IPS DF 6.9 (cell line): ENCODE data around the gene APOBEC3H.

Experiments used
- DNase-seq: peaks from one replicate; pipeline ENCODE4 v3.0.0-alpha.2; 2013; ENCODE audit warnings: low read depth, low spot score
- H3K27ac ChIP-seq: one replicate; pipeline ENCODE4 v1.5.1; 2013; ENCODE audit warnings: low read length, control low read depth
- H3K27me3 ChIP-seq: 2 replicates; pipeline ENCODE4 v1.6.1; 2013; ENCODE audit warnings: mild to moderate bottlenecking, low read length; ENCODE audit not compliant: control insufficient read depth, insufficient read depth
- H3K36me3 ChIP-seq: 2 replicates; pipeline ENCODE4 v1.6.1; 2013; ENCODE audit warnings: low read length; ENCODE audit not compliant: control insufficient read depth, insufficient read depth
- H3K4me1 ChIP-seq: 2 replicates; pipeline ENCODE4 v1.6.1; 2013; ENCODE audit warnings: low read length; ENCODE audit not compliant: control insufficient read depth, insufficient read depth
- H3K4me3 ChIP-seq: 2 replicates; pipeline ENCODE4 v1.5.1; 2013; ENCODE audit warnings: mild to moderate bottlenecking, low read length
- H3K9me3 ChIP-seq: 2 replicates; pipeline ENCODE4 v1.6.1; 2013; ENCODE audit warnings: low read length, inconsistent platforms; ENCODE audit not compliant: control insufficient read depth, insufficient read depth
- WGBS: extraction: QIAGEN DNeasy Blood & Tissue Kit; methylation state at CpG from one replicate; pipeline ENCODE4 v1.1.7; 2013; ENCODE audit warnings: mixed read lengths, missing lambda C conversion rate; ENCODE audit not compliant: insufficient read length, insufficient coverage; 5-methylcytosine and 5-hydroxymethylcytosine counted together

Gene APOBEC3H

DNA sequence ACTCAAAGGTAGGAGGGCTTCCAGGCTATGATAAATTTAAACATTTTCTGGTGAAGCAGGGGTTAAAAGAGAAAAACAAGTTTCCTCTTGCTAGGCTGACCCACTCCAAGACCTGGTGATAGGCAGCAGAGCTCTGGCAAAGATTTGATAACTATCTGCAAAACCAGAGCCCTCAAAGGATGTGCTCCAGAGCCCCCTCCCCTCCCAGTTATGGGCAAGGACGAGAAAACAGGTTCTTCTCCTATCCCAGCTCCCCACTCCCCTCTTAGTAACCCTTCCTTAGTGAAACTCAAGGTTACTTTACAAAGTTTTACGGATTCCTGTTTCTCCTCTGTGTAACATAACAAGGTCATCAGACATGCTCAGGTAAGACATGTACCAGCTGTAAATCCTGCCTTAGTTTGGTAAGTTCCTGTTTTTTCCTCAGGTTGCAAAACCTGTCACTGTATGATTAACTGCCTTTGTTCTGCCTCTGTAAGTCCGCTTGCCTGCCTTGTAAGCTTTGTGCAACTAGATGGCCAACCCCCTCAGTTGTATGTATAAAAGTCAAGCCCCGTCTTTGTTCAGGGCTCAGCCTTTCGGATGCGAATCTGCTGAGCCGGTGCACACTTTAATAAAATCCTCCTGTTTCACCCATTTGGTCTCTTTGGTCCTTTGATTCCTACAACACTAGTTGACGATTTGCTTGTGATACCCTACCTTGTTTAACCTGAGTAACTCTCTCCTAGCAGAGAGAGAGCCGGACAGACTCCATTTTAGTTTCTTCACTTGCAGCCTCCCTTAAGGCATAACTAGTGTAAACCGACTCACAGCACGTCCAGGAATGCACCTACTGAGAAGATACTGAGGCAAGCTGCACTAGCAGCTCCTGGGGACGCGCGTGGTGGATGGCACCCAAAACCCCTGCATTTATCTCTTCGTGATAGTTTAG lies 13.9 kb downstream of the APOBEC3H start:
- no peaks in the 10 kb centered on the region for H3K9me3 ChIP-seq
- no peak for DNase-seq
- H3K4me3 ChIP-seq = no peak overlapping the region
- H3K27ac ChIP-seq = no peak overlapping the region
- no CpG with 5 or more reads among the region's 15 CpGs for WGBS
- H3K27me3 ChIP-seq = no peaks in the 10 kb centered on the region
- H3K4me1 ChIP-seq = peaks cover 3% of the 10 kb centered on the region; the same call in 1 of the 2 replicates
- H3K36me3 ChIP-seq = no peaks in the 10 kb centered on the region

DNA sequence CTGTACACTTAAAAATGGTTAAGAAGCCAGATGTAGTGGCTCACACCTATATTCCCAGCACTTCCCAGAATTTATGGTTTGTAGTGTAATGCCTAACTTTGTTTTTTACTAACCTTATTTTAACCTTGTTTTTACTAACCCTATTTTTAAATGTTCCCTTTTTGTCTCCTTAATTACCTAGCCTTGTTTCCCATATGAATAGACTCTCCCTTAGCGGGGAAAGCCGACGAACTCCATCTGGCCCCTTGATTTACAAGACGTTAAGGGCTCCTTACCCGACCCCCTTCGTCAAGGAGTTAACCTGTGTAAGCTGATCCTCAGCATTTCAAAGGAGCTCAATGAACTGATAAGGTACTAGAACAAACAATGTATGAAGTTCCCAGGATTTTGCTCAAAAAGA lies 17.1 kb downstream of the APOBEC3H start:
- no CpG with 5 or more reads among the region's 6 CpGs for WGBS
- Histone ChIP-seq H3K36me3 (no peaks in the 10 kb centered on the region), H3K27ac (no peak overlapping the region), H3K4me3 (no peak overlapping the region), H3K27me3 (no peaks in the 10 kb centered on the region), H3K9me3 (no peaks in the 10 kb centered on the region), H3K4me1 (peaks cover 3% of the 10 kb centered on the region; the same call in 1 of the 2 replicates)
- DNase-seq = no peak

DNA sequence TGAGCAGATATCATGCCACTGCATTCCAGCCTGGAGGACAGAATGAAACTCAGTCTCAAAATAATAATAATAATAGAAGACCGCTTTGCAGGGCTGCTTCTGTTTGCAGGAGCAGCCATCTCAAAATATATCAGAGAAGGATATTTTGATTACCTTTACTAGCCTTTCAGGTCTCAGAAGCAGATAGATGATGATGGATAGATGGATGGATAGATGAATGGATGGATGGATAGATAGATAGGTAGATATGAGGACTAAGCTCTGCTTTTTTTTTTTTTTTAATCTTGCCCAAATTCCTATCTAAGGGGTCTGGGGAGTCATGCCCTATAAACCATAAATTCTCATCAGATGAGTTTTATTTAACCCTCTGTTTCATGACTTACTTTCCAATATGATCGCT lies 18.5 kb downstream of the APOBEC3H start:
- Histone ChIP-seq H3K36me3 (no peaks in the 10 kb centered on the region), H3K9me3 (no peaks in the 10 kb centered on the region), H3K27me3 (no peaks in the 10 kb centered on the region), H3K4me1 (peaks cover 3% of the 10 kb centered on the region; the same call in 1 of the 2 replicates), H3K27ac (no peak overlapping the region), H3K4me3 (no peak overlapping the region)
- DNase-seq = no peak
- no CpG with 5 or more reads among the region's 2 CpGs for WGBS

DNA sequence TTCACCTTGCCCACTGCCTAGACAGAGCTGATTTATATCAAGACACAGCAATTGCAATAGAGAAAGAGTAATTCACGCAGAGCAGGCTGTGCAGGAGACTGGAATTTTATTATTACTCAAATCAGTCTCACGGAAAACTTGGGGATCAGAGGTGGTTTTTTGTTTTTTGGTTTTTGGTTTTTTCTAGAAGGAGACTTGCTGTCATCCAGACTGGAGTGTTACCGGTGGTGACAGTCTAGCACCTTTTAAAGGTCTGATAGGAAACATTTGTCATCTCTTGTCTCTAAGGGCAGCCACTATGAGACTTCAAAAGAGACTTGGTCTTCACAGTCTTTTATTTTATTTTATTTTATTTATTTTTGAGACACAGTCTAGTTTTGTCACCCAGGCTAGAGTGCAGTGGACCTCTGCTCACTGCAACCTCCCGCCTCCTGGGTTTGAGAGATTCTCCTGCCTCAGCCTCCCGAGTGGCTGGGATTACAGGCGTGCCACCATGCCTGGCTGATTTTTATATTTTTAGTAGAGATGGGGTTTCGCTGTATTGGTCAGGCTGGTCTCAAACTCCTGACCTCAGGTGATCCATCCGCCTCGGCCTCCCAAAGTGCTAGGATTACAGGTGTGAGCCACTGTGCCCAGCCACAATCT lies 19.1 kb downstream of the APOBEC3H start:
- Histone ChIP-seq H3K9me3 (no peaks in the 10 kb centered on the region), H3K36me3 (no peaks in the 10 kb centered on the region), H3K4me1 (peaks cover 3% of the 10 kb centered on the region; the same call in 1 of the 2 replicates), H3K27me3 (no peaks in the 10 kb centered on the region), H3K27ac (no peak overlapping the region), H3K4me3 (no peak overlapping the region)
- WGBS = no CpG with 5 or more reads among the region's 9 CpGs
- DNase-seq = no peak

DNA sequence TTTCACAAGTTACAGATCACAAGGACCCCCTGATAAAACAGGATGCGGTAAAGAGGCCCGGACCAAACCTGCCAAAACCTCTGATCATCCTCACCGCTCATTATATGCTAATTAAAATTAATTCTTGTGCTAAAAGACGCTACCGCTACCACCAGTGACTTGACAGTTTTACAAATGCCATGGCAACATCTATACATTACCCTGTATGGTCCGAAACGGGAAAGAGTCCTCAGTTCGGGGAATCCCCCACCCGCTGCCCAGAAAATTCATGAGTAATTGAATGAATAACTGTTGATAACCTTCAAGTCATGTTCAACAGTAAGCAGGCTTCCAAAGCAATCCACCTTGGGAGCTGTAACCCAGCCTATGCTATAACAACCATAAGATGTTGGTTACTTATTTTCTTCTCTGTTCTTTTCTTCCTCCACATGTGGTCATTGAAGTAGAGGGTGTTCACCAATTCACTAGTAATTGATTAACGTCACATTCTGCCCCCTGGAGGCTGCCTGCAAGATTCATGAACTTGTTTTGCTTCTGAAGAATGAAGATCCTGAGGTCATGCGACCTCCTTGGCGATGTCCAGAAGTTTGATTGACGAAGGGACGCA lies 20.6 kb downstream of the APOBEC3H start:
- H3K4me1 ChIP-seq = peaks cover 3% of the 10 kb centered on the region; the same call in 1 of the 2 replicates
- no peaks in the 10 kb centered on the region for H3K9me3 ChIP-seq
- no peaks in the 10 kb centered on the region for H3K36me3 ChIP-seq
- H3K27ac ChIP-seq = no peak overlapping the region
- DNase-seq = no peak
- no CpG with 5 or more reads among the region's 14 CpGs for WGBS
- no peak overlapping the region for H3K4me3 ChIP-seq
- no peaks in the 10 kb centered on the region for H3K27me3 ChIP-seq

DNA sequence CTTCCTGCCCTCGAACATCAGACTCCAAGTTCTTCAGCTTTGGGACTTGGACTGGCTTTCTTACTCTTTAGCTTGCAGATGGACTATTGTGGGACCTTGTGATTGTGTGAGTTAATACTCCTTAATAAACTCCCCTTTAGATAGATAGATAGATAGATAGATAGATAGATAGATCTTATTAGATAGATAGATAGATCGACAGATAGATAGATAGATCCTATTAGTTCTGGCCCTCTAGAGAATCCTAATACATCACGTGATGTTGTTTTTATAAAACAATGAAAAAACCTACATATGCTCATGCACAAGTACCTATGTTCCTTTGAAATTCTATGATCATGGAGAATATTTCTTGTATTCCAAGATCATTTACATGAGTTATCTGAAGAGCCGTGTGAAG lies 23.9 kb downstream of the APOBEC3H start:
- Histone ChIP-seq H3K36me3 (no peaks in the 10 kb centered on the region), H3K27me3 (no peaks in the 10 kb centered on the region), H3K4me1 (peaks cover 1% of the 10 kb centered on the region; the same call in 1 of the 2 replicates), H3K4me3 (no peak overlapping the region), H3K9me3 (no peaks in the 10 kb centered on the region), H3K27ac (no peak overlapping the region)
- DNase-seq = no peak
- WGBS = no CpG with 5 or more reads among the region's 4 CpGs

DNA sequence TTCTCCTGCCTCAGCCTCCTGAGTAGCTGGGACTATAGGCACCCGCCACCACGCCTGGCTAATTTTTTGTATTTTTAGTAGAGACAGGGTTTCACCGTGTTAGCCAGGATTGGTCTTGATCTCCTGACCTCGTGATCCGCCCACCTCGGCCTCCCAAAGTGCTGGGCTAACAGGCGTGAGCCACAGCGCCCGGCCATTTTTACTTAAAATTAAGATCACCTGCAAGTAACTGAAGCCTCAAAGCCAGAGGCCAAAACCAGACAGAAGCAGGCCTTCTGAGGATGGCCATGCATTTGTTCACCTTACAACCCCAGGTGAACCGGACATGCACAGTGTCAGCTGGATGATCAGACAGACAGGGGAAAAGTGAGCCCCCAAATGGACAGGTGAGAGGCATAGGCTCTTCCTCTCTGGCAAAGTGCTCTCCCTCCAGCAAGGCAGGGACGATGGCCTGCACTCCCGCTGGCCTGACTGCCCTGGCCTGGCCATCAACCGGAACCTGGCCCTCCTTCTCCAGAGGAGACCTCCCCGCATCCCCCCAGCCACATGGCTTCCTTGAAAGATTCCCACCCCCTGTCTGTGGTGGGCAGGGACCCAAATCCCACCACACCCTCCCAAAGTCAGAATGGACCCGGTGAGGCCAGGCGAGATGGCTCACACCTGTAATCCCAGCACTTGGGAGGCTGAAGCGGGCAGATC lies 25.9 kb downstream of the APOBEC3H start:
- DNase-seq = no peak
- Histone ChIP-seq H3K4me3 (no peak overlapping the region), H3K27me3 (no peaks in the 10 kb centered on the region), H3K36me3 (no peaks in the 10 kb centered on the region), H3K27ac (no peak overlapping the region), H3K9me3 (no peaks in the 10 kb centered on the region), H3K4me1 (peaks cover 1% of the 10 kb centered on the region; the same call in 1 of the 2 replicates)
- WGBS = no CpG with 5 or more reads among the region's 17 CpGs

DNA sequence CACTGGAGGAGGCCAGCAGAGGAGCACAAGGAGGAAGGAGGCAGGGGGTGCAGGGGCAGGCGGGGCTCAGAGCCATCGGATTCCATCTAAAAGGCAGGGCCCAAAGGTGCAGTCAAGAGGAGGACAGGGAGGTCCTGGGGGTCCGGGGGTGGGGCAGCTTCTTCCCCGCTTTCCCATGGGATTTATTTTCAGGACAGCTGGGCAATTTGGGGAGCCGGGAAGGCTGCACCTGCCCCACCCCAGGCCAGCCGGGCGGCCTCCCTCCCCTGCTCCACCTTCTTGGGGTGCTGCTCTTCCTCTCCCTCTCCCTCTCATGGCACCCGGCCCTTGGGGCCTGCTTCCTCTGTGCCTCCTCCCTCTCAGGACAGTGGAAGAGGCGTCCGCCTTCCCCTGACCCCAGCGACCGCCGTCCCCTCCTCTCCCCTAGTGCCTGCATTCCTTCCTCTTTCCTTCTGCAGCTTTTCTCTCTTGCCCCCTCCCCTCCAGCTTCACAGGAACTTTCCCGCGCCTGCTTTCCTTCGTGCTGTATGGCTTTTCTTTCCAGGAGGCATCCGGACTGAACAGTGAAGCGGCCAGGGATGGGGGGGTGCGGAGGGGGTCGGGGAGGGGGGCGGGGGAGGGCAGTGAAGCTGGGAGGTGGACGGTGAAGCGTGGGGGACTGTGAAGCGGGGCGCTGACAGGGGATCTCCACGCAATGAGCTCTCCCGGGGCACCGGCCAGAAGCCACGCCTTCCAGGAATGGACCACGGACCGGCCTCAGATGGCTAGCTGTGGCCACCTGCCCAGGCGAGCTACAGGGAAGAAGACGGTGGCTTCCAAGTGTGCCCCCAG lies 26.9 kb downstream of the APOBEC3H start:
- WGBS = no CpG with 5 or more reads among the region's 33 CpGs
- H3K4me1 ChIP-seq = peaks cover 1% of the 10 kb centered on the region; the same call in 1 of the 2 replicates
- H3K36me3 ChIP-seq = no peaks in the 10 kb centered on the region
- 0 out of 2 replicates have a peak overlapping the region, but pooled peaks have one; percentile 7 for H3K4me3 ChIP-seq
- H3K27me3 ChIP-seq = no peaks in the 10 kb centered on the region
- DNase-seq = no peak
- H3K9me3 ChIP-seq = no peaks in the 10 kb centered on the region
- H3K27ac ChIP-seq = no peak overlapping the region

DNA sequence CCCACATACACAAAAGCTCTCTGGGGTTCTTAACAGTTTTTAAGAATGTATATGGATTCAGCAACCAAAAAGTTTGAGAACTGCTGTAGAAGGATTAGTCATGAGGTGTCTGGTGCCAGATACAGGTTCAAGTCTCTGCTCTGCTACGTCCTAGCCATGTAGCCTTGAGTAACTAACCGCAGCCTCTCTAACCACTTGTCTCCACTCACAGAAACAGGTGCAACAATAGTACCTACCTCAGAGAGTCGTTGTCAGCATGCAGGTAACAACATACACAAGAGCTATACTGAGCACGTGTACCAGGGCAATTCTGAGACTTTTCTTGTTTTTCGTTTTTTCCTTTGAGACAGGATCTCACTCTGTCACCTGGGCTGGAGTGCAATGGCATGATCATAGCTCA lies 28.6 kb downstream of the APOBEC3H start:
- Histone ChIP-seq H3K27ac (no peak overlapping the region), H3K27me3 (no peaks in the 10 kb centered on the region), H3K4me3 (no peak overlapping the region), H3K9me3 (no peaks in the 10 kb centered on the region), H3K4me1 (peaks cover 1% of the 10 kb centered on the region; the same call in 1 of the 2 replicates), H3K36me3 (no peaks in the 10 kb centered on the region)
- no peak for DNase-seq
- WGBS = no CpG with 5 or more reads among the region's 5 CpGs
